ENCODE results near the gene PSMD2. TPM values are rescaled to one million over a fixed set of nuclear protein-coding genes. Genes with fewer than 3 reads are reported as not detected.

PSMD2 gene
- total RNA-seq, 1 experiment from 2014 or later = 344 TPM

DNA sequence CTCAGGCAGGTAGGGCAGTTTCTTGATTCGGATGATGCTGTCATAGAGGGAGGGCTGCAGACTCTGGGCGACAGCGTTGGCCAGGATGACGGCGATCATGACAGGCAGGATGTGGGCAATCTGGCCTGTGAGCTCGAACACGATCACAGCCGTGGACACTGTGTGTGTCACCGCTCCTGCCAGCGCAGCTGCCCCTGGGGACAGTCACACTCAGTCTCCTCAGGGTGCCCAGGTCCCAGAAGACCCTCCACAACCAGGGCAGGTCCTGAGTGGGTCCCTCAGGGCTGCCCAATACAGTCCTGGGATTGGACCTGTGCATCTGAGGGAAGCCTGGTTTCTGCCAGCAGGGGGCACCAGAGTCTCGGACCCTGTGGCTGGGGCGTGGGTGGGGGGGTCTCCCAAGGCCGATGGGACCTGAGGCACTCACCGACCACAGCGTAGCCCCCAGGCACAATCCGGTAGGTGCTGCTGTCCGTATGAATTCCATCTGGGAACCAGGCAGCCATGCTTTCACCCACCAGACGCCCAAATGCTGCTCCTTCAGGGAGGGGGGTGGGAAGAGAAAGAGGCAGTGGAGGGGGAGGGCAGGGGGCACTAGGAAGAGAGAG is 55.2 kb downstream of the PSMD2 start:
- peak; percentile 65 for DNase-seq
- Histone ChIP-seq H4K8ac (replicated peaks; ENCODE audit: insufficient read length, low read depth, low read length) (no peak overlapping the region), H3K79me2 (ENCODE audit: insufficient read depth, low read length) (no peaks in the 10 kb centered on the region), H3K14ac (ENCODE audit: insufficient read depth, low read length) (no peak overlapping the region), H2BK5ac (ENCODE audit: insufficient read length, low read length) (no peak overlapping the region), H2BK15ac (ENCODE audit: low read depth, low read length) (no peak overlapping the region), H3K18ac (ENCODE audit: insufficient read length, low read depth, low read length) (no peak overlapping the region), H4K5ac (ENCODE audit: insufficient read length, low read depth, low read length) (no peak overlapping the region), H3T11ph (ENCODE audit: low read length) (no peak overlapping the region), H4K91ac (ENCODE audit: insufficient read length, low read depth, low read length) (no peak overlapping the region), H3K4ac (ENCODE audit: low read depth, low read length) (no peak overlapping the region), H3K4me1 (ENCODE audit: insufficient read depth, low read length) (no peaks in the 10 kb centered on the region), H3K27ac (ENCODE audit: insufficient read length, low read depth, low read length) (no peak overlapping the region), H4K20me1 (ENCODE audit: control insufficient read depth, insufficient read depth, insufficient read length) (no peaks in the 10 kb centered on the region), H3K23me2 (ENCODE audit: insufficient read length, low read depth, low read length, poor library complexity, severe bottlenecking) (no peaks in the 10 kb centered on the region), H3K27me3 (ENCODE audit: insufficient read depth, low read length) (no peaks in the 10 kb centered on the region), H3K9ac (ENCODE audit: extremely low read depth, insufficient read length, low read length) (no peak overlapping the region), H2BK20ac (ENCODE audit: low read depth, low read length, poor library complexity, severe bottlenecking) (no peak overlapping the region), H2AK5ac (ENCODE audit: insufficient read length, low read length) (no peak overlapping the region), H2BK12ac (ENCODE audit: insufficient read length, low read depth, low read length) (no peak overlapping the region), H3K9me3 (ENCODE audit: control insufficient read depth, low read depth, low read length) (no peaks in the 10 kb centered on the region), H3K4me2 (ENCODE audit: insufficient read depth, insufficient read length, low read length) (no peak overlapping the region), H2AFZ (ENCODE audit: low read length) (no peak overlapping the region), H3K23ac (ENCODE audit: insufficient read length, low read depth, low read length) (no peak overlapping the region), H2BK120ac (ENCODE audit: low read depth, low read length, poor library complexity, severe bottlenecking) (no peak overlapping the region), H3K79me1 (ENCODE audit: insufficient read depth, low read depth, low read length, poor library complexity, severe bottlenecking) (no peaks in the 10 kb centered on the region), H3K56ac (ENCODE audit: insufficient read length, low read depth, low read length) (no peak overlapping the region)
- TF ChIP-seq CTCF (conservative IDR thresholded peaks at IDR 0.05) = peak; percentile 74
- Mint-ChIP-seq H3K4me1 (peaks cover 9 to 18% of the 10 kb centered on the region in 2 experiments), H3K36me3 (ENCODE audit: insufficient read depth in 1 of 3, low read depth in 3 of 3) (peaks cover 22 to 61% (median 54%) of the 10 kb centered on the region in 3 experiments; a peak in 6 of 7 replicates), H3K9me3 (no peaks in the 10 kb centered on the region; a peak in 1 of 5 replicates), H3K4me3 (no peak overlapping the region), H3K27me3 (ENCODE audit: low read depth) (no peaks in the 10 kb centered on the region; the same call in none of the 2 replicates), H3K27ac (peak overlapping the region in 1 of 3 experiments; percentile 70; a peak in 1 of 7 replicates)
- no CpG with 5 or more reads among the region's 18 CpGs for WGBS (ENCODE audit: extremely low coverage, insufficient read length, low lambda C conversion rate)
